Measurements from ENCODE around the gene GHDC. TPM values are rescaled to one million over a fixed set of nuclear protein-coding genes. Genes with fewer than 3 reads are reported as not detected.
"Not testable (repeated sequence)": the region's sequence is repeated elsewhere in the genome, so short reads cannot be mapped to it uniquely, and the experiment has no call there.

Gene GHDC
- total RNA-seq, 1 experiment from 2014 or later, result 8.5 TPM

- Mint-ChIP-seq H3K4me3 (no peak overlapping the region), H3K27me3 (ENCODE audit: low read depth) (no peaks in the 10 kb centered on the region), H3K4me1 (no peaks in the 10 kb centered on the region), H3K27ac (peak overlapping the region in 1 of 3 experiments; percentile 20; a peak in 2 of 7 replicates), H3K36me3 (ENCODE audit: insufficient read depth in 1 of 3, low read depth in 3 of 3) (peaks cover 29 to 43% (median 37%) of the 10 kb centered on the region in 3 experiments), H3K9me3 (no peaks in the 10 kb centered on the region)
- no peak overlapping the region for H3K23ac ChIP-seq (ENCODE audit: insufficient read length, low read depth, low read length)
- no peak overlapping the region for H2AK5ac ChIP-seq (ENCODE audit: insufficient read length, low read length)
- H3K56ac ChIP-seq (ENCODE audit: insufficient read length, low read depth, low read length), result no peak overlapping the region
- H3K27me3 ChIP-seq (ENCODE audit: insufficient read depth, low read length), result no peaks in the 10 kb centered on the region
- no peaks in the 10 kb centered on the region for H3K9me3 ChIP-seq (ENCODE audit: control insufficient read depth, low read depth, low read length)
- no peak overlapping the region for H2AFZ ChIP-seq (ENCODE audit: low read length)
- H3K4me1 ChIP-seq (ENCODE audit: insufficient read depth, low read length), result no peaks in the 10 kb centered on the region
- no peak overlapping the region for H3K14ac ChIP-seq (ENCODE audit: insufficient read depth, low read length)
- H2BK20ac ChIP-seq (ENCODE audit: low read depth, low read length, poor library complexity, severe bottlenecking), result no peak overlapping the region
- H3K79me1 ChIP-seq (ENCODE audit: insufficient read depth, low read depth, low read length, poor library complexity, severe bottlenecking), result no peaks in the 10 kb centered on the region
- H3K23me2 ChIP-seq (ENCODE audit: insufficient read length, low read depth, low read length, poor library complexity, severe bottlenecking), result no peaks in the 10 kb centered on the region
- H2BK15ac ChIP-seq (ENCODE audit: low read depth, low read length), result no peak overlapping the region
- no peak overlapping the region for H3K4me2 ChIP-seq (ENCODE audit: insufficient read depth, insufficient read length, low read length)
- no peak overlapping the region for H3K4ac ChIP-seq (ENCODE audit: low read depth, low read length)
- H3T11ph ChIP-seq (ENCODE audit: low read length), result no peak overlapping the region
- no peak overlapping the region for H3K27ac ChIP-seq (ENCODE audit: insufficient read length, low read depth, low read length)
- peak; percentile 73 for DNase-seq
- no peaks in the 10 kb centered on the region for H3K79me2 ChIP-seq (ENCODE audit: insufficient read depth, low read length)
- H2BK5ac ChIP-seq (ENCODE audit: insufficient read length, low read length), result no peak overlapping the region
- H4K91ac ChIP-seq (ENCODE audit: insufficient read length, low read depth, low read length), result no peak overlapping the region
- H3K9ac ChIP-seq (ENCODE audit: extremely low read depth, insufficient read length, low read length), result no peak overlapping the region
- no CpG with 5 or more reads among the region's 3 CpGs for WGBS (ENCODE audit: extremely low coverage, insufficient read length, low lambda C conversion rate)
- H4K5ac ChIP-seq (ENCODE audit: insufficient read length, low read depth, low read length), result no peak overlapping the region
- H2BK120ac ChIP-seq (ENCODE audit: low read depth, low read length, poor library complexity, severe bottlenecking), result no peak overlapping the region
- no peak overlapping the region for H4K8ac ChIP-seq (replicated peaks; ENCODE audit: insufficient read length, low read depth, low read length)
- peaks cover 4% of the 10 kb centered on the region for H4K20me1 ChIP-seq (ENCODE audit: control insufficient read depth, insufficient read depth, insufficient read length)
- H2BK12ac ChIP-seq (ENCODE audit: insufficient read length, low read depth, low read length), result no peak overlapping the region
- H3K18ac ChIP-seq (ENCODE audit: insufficient read length, low read depth, low read length), result no peak overlapping the region
- TF ChIP-seq CTCF (conservative IDR thresholded peaks at IDR 0.05), result peak; percentile 79
Observed at GRCh38 chr17:42221886-42222745, 27.8 kb upstream of the GHDC start.

GRCh38 chr17:42219280-42219679, 25.0 kb upstream of the GHDC start:
- H3K14ac ChIP-seq (ENCODE audit: insufficient read depth, low read length); H3T11ph ChIP-seq (ENCODE audit: low read length); H4K5ac ChIP-seq (ENCODE audit: insufficient read length, low read depth, low read length); H3K4me3 Mint-ChIP-seq; H2AFZ ChIP-seq (ENCODE audit: low read length); H3K9me3 Mint-ChIP-seq; H3K9me3 ChIP-seq (ENCODE audit: control insufficient read depth, low read depth, low read length); H3K79me2 ChIP-seq (ENCODE audit: insufficient read depth, low read length); H2BK20ac ChIP-seq (ENCODE audit: low read depth, low read length, poor library complexity, severe bottlenecking); H4K91ac ChIP-seq (ENCODE audit: insufficient read length, low read depth, low read length); H3K23me2 ChIP-seq (ENCODE audit: insufficient read length, low read depth, low read length, poor library complexity, severe bottlenecking); H2BK12ac ChIP-seq (ENCODE audit: insufficient read length, low read depth, low read length); H3K27me3 Mint-ChIP-seq (ENCODE audit: low read depth); H2BK120ac ChIP-seq (ENCODE audit: low read depth, low read length, poor library complexity, severe bottlenecking); H3K27ac Mint-ChIP-seq; H3K18ac ChIP-seq (ENCODE audit: insufficient read length, low read depth, low read length); H2AK5ac ChIP-seq (ENCODE audit: insufficient read length, low read length); H3K4ac ChIP-seq (ENCODE audit: low read depth, low read length); H3K27ac ChIP-seq (ENCODE audit: insufficient read length, low read depth, low read length); H3K4me1 Mint-ChIP-seq; H3K4me1 ChIP-seq (ENCODE audit: insufficient read depth, low read length); H3K23ac ChIP-seq (ENCODE audit: insufficient read length, low read depth, low read length); H2BK15ac ChIP-seq (ENCODE audit: low read depth, low read length); H4K20me1 ChIP-seq (ENCODE audit: control insufficient read depth, insufficient read depth, insufficient read length); H3K79me1 ChIP-seq (ENCODE audit: insufficient read depth, low read depth, low read length, poor library complexity, severe bottlenecking); H3K56ac ChIP-seq (ENCODE audit: insufficient read length, low read depth, low read length); DNase-seq; H4K8ac ChIP-seq (replicated peaks; ENCODE audit: insufficient read length, low read depth, low read length); H3K4me2 ChIP-seq (ENCODE audit: insufficient read depth, insufficient read length, low read length); H3K27me3 ChIP-seq (ENCODE audit: insufficient read depth, low read length); H2BK5ac ChIP-seq (ENCODE audit: insufficient read length, low read length); H3K9ac ChIP-seq (ENCODE audit: extremely low read depth, insufficient read length, low read length): not testable (repeated sequence)
- H3K36me3 Mint-ChIP-seq (ENCODE audit: insufficient read depth in 1 of 3, low read depth in 3 of 3), result peaks cover 24 to 64% (median 44%) of the 10 kb centered on the region in 3 experiments
- no CpG with 5 or more reads among the region's 17 CpGs for whole genome bisulfite sequencing (ENCODE audit: extremely low coverage, insufficient read length, low lambda C conversion rate)
